ENCODE measurements around the gene FNIP1. TPM values are rescaled to one million over a fixed set of nuclear protein-coding genes. Genes with fewer than 3 reads are reported as not detected.

FNIP1 gene
- total and polyA plus RNA-seq, 9 of the 15 experiments (the other 6 are each of a cell fraction or from before 2014, with no cell fraction given) = 5.0 to 32.8 (median 18.4) TPM

GRCh38 chr5:131747180-131748105 lies 49.4 kb downstream of the FNIP1 start (continued):
- no peak for TF ChIP-seq PREB (CRISPR knock-in tag; IDR thresholded peaks at IDR 0.05)
- TF ChIP-seq ZBTB9 (CRISPR knock-in tag; IDR thresholded peaks at IDR 0.05) = peak; percentile 77; the same call in 1 of the 2 replicates
- peak; percentile 71; the same call in 1 of the 2 replicates for TF ChIP-seq MEF2A (IDR thresholded peaks at IDR 0.05; ENCODE audit: control insufficient read depth, low read depth, low read length)
- no peak for TF ChIP-seq MYNN (IDR thresholded peaks at IDR 0.05)
- no peak for TF ChIP-seq MYNN (CRISPR knock-in tag; IDR thresholded peaks at IDR 0.05)
- no peak for TF ChIP-seq PHTF2 (CRISPR knock-in tag; IDR thresholded peaks at IDR 0.05)
- no peak for TF ChIP-seq ZNF282 (CRISPR knock-in tag; IDR thresholded peaks at IDR 0.05)
- no peak for TF ChIP-seq MXD1 (CRISPR knock-in tag; IDR thresholded peaks at IDR 0.05; ENCODE audit: borderline replicate concordance, poor library complexity, severe bottlenecking)
- no peak for TF ChIP-seq DIDO1 (tag; IDR thresholded peaks at IDR 0.05; ENCODE audit: low read depth)
- peak; percentile 22; the same call in 1 of the 2 replicates for TF ChIP-seq DEAF1 (CRISPR knock-in tag; IDR thresholded peaks at IDR 0.05)
- TF ChIP-seq MYBL2 (IDR thresholded peaks at IDR 0.05; ENCODE audit: low read depth) = no peak; the same call in 1 of the 2 replicates
- no peak for TF ChIP-seq MYBL2 (CRISPR knock-in tag; IDR thresholded peaks at IDR 0.05; ENCODE audit: borderline replicate concordance)
- TF ChIP-seq ZNF586 (CRISPR knock-in tag; conservative IDR thresholded peaks at IDR 0.05) = no peak
- TF ChIP-seq CBFA2T3 (IDR thresholded peaks at IDR 0.05) = peak; percentile 97
- TF ChIP-seq E2F4 (CRISPR knock-in tag; IDR thresholded peaks at IDR 0.05; ENCODE audit: low read depth) = no peak
- TF ChIP-seq NR2F6 (CRISPR knock-in tag; IDR thresholded peaks at IDR 0.05) = no peak
- peak; percentile 11; the same call in 1 of the 2 replicates for TF ChIP-seq KLF6 (CRISPR knock-in tag; IDR thresholded peaks at IDR 0.05; ENCODE audit: borderline replicate concordance)
- no peak for TF ChIP-seq NR4A1 (CRISPR knock-in tag; IDR thresholded peaks at IDR 0.05)
- TF ChIP-seq NR4A1 (tag; IDR thresholded peaks at IDR 0.05) = no peak
- peak; percentile 94 for TF ChIP-seq MAFG (tag; conservative IDR thresholded peaks at IDR 0.05)
- no peak for TF ChIP-seq ZNF354B (CRISPR knock-in tag; IDR thresholded peaks at IDR 0.05)
- TF ChIP-seq MTA3 (IDR thresholded peaks at IDR 0.05; ENCODE audit: borderline replicate concordance) = no peak
- TF ChIP-seq ZNF239 (CRISPR knock-in tag; IDR thresholded peaks at IDR 0.05) = peak; percentile 21; the same call in 1 of the 2 replicates
- peak; percentile 85 for TF ChIP-seq NCOA1 (IDR thresholded peaks at IDR 0.05; ENCODE audit: low read depth)

Data from K562 (cell line).